HG02642 (cell line): ENCODE results near the gene MDGA2.

ENCODE experiments used
- ATAC-seq: cut with Tn5 transposase; IDR thresholded peaks from one replicate; pipeline ENCODE4 v1.9.1; 2021; ENCODE audit warnings: mild to moderate bottlenecking; ENCODE audit not compliant: unreplicated experiment, poor library complexity

MDGA2 gene

DNA sequence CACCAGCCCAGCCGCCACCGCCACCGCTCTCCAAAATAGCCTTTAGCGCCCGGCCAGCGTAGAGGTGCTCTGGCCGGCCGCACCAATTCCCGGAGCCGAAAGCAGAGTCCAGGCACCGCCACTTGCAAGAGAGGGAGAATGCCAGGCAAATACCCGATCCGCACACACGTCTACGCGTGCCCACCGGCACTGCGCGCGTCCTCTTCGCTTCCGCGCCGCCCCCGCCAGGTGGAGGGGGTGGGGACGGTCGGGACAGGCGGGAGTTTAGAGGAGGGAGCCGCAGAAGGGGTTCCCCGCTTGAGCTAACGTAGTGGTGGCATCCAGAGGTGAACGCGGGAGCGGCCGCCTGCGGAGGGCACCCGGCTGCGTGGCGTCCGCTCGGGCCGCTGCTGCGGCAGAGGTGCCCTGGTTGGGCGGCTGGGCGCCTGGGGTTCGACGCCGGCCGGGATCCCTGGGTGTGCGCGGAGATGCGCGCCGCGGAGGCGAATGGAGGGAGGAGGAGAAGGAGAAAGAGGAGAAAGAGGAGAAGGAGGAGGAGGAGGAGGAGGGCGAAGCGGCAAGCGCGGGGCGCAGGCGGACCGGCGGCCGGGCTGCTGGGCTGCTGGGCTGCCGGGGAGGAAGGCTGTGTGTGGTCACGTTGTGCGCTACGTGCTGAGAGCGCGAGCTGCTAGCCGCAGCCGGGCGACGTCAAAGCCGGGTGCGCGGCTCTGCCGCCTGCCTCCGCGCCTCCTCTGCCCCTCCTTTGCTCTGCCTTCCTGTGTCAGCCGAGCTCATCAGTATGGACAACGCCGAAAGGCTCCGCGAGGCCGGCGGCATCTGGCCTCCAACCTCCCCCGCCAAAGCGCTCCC, at the start of gene MDGA2:
TSS of gene MDGA2 (minus strand) at position 140 of the 849 bp plus-strand sequence.
- no peak for ATAC-seq

DNA sequence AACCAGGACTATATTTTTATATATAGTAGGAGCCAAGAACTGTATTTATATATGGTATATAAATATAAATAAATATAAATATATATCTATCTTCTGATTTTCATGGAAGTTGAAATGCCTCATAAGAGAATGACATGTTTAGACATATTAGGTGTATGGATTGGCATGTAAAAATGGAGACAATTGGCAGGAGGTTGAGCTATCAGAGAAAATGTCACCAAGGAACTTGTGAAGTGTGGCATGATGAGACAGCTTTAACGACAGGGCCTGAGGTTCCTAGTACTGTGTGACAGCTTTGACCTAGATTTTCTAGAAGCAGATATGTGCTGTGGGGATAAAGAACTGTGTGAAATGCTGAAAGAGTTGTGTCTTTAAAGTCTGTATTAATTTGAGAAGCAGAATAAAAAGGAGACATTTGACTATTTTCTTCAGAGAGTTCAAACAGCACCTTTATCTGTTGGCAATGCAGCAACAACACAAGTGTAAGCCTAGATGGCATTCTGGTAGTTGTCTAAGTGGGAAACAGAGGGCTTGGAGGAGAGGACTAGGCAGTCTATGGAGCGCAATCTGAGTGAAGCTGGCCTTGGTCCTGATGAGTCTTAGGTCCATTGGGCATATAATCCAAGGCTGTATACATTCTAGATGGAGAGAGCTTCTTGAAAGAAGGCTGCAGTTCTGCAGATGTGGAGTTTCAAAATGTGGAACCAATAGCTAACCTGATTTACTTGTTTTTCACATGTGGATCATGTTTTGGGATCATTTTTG, 47.7 kb upstream of the MDGA2 start:
- no peak for ATAC-seq

DNA sequence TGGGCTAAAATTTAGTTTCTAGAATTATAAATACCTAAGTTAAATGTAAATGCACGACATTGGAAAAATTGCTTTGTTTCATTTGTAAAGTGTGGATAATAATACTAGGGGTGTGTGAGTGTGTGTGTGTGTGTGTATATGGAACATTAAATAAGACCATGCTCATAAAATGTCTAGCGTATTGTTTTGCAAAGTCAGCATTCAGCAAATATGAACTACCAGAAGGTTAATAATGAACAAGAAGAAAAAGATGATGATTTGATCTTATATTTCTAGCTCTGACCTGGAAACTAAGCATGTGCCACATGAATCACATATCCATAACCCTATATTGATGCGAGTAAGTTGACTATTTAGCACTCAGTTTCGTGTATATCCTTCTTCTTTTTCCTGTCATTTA, 44.9 kb upstream of the MDGA2 start:
- no peak for ATAC-seq

DNA sequence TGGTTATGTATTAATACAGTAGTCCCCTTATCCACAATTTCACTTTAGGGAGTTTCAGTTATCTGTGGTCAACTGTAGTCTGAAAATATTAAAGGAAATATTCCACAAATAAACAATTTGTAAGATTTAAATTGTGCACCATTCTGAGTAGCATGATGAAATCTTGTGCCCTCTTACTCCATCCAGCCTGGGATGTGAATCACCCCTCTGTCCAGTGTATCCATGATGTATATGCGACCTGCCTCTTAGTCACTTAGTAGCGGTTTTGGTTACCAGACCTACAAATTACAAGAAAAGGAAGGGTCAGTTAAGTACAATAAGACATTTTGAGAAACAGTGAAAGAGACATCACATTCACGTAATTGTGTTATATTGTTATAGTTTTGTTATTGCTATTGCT, 39.9 kb upstream of the MDGA2 start:
- no peak for ATAC-seq

DNA sequence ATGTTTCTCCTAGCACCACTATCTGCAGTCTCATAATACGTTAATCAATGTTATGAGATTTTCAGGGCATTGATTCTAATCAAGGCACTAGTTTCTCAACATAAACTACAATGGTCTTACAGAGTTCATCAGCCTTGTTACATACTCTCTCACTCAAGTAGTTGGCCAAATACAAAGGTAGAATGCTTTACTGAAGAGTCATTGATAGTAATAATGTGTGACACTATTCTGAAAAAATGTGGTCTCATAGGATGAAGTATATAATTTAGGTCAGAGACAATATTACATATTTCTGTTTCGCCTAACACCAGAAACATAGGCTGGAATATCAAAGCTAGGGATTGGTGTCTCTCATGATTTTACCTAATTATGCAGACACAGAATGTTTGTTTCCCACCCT, 35.2 kb upstream of the MDGA2 start:
- no peak for ATAC-seq

DNA sequence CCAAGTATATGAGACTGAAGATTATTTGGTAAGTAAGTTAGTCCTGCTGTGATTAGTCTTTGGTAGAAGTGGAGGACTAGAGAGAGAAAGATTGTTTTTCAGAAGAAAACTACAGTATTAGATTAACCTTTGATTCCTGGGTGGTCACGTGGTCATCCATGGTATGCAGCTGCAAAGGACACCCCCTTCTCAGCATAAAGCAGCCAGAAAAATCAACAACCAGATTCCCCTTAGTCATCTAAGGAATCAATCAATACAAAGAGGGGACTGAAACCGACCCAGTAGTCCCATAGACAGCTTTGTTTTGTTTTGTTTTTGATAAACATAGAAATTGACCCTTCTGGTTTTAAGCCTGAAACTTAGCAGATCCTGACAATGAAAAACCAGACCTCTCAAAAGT, 30.3 kb upstream of the MDGA2 start:
- ATAC-seq: no peak

DNA sequence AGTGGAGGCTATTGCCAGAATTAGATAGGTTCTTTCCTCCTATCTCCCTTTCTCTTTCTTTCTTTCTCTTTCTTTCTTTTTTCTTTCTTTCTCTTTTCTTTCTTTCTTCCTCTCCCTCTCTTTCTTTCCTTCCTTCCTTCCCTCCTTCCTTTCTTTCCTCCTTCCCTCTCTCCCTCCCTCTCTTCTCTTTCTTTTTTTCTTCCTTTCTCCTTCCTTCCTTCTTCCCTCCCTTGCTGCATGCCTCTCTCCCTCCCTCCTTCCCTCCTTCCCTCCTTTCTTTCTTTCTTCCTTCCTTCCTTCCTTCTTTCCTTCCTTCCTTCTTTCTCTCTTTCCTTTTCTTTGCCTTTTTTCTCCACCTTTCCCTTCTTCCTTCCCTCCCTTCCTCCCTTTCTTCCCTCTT, 16.4 kb upstream of the MDGA2 start:
- ATAC-seq: no peak

DNA sequence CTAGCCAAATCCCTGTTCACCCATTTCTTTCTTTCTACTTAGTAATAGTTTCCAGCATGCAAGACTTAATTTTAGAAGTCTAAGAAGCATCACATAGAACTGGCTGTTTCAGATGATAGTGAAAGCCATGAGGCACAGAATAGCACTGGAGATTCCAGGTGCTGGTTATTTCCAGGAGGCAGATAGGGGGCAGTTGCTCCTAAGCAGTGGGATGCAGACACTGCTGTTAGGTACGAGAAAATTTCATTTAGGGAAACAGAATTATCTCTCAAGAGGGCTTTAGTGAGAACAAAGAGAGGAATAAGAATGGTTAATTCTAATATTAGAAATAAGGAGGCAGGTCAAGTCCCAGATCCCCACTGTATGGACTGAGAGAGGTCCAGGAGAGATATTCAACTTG, 3.6 kb upstream of the MDGA2 start:
- no peak for ATAC-seq

DNA sequence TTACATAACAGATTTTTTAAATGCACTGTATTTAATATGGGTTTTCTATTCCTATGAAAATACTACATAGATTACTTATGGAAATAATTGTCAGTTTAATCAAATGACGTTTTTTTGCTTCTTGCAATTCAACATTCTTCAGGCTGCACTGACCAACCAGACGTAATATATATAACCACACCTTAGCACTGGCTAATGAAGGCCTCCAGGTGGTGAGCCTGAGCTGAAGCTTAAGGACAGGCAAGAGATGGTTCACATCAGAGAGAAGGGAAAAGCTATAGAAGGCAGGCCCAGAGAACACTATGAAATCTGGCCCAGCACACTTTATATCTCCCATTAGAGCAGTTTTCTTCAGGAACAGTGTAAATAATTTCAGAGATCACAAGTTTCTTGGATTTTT, 2.8 kb upstream of the MDGA2 start:
- ATAC-seq: no peak

DNA sequence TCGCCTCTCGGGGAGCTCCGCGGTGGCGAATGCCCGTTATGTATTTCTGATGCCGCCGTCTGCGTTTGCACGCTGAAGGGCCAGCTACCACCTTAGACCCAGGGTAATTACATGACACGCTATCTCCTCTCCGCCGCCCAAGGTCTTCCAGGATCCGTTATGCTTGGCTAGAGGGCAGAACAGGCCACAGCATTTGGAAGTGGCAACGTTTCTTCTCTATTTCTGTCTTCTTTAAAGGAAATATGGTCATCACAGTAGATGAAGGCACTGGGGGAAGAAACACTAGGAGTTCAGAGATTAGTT, 861 bp upstream of the MDGA2 start:
- ATAC-seq: no peak

DNA sequence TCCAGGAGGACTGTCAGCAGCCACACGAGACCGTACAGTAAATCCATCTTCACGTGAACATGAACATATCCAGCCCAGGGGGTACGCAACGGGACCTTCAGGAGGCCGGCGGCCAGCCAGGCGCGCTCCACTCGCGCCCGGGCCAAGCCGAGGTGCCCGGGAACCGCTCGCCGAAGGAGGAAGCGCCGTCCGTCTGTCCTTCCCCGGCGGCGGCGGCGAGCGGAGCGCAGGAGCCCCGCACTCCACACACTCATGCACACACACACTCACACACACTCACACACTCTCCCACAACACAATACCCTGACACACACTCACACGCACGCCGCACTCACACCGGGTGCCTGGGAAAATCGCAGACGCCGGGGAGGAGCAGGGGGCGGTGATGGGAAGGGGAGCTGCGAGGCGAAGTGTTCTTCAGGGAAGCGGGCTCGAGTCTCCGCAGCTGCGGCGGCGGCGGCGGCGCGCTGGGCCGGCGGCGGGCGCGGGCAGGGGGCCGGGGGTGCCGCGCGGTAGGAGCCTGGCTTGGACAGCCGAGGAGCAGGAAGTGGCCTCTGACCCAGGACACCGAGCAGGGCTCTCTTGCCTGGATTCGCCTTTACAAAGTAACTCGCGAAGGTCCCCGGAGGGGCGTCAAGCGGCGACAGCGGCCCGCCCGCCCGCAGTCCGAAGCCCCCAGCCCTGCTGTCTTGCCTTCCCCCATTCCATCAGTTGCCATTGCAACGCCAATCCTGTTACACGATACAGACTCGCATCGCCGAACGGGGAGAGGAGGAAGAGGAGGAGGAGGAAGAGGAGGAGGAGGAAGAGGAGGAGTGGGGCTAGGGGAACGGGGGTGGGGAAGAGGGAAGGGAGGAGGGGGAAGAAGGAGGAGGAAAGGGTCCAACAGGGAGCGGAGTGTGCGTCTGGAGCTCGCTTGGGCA, 601 bp downstream of the MDGA2 start:
- ATAC-seq: no peak

DNA sequence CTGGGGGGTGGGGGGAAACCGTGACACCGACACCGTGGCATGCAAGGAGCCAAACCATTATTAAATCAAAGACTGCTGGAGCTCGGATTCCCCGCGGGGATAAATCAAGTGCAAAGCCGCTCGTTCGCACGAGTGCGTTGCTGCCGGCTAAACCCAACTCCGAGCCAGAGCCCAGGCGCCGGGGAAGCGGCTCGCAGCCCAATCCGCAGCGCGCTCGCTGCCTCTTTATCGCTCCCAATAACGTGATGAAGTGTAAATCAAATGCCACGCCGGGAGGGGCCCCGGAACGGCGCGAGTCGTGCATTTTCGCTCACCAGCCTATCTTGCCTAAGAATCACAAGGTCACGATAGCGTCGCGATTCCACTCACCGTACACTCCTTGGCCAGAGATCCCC, 1.3 kb downstream of the MDGA2 start:
- no peak for ATAC-seq

DNA sequence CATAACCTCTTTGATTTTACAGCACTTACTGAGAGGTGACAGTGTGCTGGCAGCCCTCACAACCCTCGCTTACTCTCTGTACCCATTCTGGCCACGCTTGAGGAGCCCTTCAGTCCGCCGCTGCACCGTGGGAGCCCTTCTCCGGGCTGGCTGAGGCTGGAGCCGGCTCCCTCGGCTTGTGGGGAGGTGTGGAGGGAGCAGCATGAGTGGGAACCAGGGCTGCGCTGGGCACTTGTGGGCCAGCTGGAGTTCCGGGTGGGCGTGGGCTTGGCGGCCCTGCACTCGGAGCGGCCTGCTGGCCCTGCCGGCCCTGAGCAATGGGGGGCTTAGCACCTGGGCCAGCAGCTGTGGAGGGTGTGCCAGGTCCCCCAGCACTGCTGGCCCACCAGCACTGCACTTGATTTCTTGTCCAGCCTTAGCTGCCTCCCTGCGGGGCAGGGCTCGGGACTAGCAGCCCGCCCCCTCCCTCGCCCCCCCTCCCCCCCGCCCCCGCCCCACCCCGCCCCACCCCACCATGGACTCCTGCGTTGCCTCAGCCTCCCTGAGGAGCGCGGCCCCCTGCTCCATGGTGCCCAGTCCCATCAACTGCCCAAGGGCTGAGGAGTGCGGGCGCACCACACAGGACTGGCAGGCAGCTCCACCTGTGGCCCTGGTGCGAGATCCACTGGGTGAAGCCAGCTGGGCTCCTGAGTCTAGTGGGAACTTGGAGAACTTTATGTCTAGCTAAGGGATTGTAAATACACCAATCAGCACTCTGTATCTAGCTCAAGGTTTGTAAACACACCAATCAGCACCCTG, 9.9 kb downstream of the MDGA2 start:
- no peak for ATAC-seq

DNA sequence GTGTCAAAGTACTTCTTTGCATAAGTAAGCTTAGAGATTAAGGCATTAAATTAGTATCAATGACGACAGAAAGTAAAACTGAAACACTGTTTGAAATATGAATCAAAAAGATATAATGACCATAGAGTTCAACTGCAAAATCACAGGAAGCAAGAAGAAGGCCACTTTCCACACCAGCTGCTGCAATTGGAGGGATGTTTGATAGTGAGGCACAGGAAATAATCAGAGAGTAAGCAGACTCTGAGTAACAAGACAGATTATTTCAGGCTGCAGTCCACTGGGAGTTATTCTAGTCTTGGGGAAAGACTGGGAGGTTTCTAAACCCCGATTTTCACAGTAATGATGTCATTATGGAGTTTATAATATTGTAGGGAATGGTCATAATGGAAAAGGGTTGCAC, 12.9 kb downstream of the MDGA2 start:
- no peak for ATAC-seq

DNA sequence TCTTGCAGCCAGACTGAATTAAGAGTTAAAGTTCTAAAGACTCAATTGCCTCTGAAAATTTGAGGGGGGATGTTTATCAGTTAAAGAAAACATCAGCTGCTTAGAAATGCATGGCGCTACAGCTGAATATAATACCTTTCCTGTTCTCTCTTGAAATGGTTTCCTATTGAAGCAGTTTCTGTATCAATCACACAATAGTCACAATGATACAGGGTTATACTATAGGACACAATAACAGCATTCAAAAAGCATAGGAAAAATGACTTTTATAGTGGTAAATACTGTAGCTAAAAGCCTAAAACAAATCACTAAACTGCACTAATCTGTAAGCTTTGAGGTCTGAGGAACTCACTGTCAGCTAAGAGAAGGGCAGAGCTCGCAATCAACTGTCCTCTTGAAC, 15.2 kb downstream of the MDGA2 start:
- no peak for ATAC-seq

DNA sequence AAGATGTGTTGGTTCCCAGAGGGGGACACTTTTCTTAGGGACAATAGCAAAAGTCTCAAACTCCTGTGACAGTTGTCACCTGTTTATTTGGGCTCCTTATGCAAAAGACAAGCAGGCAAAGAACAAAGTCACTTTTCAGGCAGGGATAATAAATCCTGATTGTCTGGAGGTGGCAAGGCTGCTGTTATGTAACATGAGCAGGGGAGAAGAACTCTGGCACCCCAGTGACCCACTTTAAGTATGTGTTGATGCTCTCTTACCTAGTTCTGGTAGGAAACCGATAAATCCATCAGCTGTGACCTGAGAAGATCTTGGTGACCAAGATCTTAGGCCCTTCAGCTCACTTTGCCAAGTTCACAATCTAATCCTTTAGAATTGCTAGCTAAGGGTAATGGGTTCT, 17.4 kb downstream of the MDGA2 start:
- ATAC-seq: no peak

DNA sequence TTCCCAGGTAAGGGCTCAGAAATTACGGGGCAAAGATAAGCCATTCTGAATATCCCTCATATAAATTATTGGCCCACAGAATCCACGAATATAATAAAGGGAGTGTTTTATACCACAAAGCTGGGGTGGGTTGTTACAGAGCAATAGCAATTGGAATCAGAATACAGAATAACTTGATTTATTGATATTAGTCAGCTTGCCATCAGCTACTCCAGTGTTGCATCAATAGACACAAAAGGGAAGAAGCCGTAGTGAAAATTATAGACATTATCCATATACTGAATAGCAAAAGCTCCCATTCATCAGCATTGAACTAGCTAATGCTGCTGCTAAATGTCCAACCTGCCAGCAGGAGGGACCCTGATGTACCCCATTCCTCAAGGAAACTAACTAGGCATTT, 18.3 kb downstream of the MDGA2 start:
- ATAC-seq: no peak

DNA sequence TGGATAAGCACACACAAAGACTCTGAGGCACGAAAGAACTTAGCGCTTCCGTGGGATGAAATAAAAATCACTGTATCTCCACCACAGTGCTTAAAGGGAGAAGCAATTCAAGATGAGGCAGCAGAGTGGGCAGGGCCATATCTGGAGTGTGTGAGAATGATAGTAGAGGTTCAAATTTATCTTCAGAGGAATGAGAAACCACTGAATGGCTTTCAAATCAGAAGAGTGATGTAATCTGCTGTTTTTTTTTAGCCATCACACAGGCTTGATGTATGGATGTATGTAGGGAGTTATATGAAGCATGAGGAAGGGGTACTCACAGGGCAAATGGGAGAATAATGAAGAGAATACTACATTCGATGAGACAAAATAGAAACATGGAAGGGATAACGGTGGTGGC, 24.1 kb downstream of the MDGA2 start:
- no peak for ATAC-seq

DNA sequence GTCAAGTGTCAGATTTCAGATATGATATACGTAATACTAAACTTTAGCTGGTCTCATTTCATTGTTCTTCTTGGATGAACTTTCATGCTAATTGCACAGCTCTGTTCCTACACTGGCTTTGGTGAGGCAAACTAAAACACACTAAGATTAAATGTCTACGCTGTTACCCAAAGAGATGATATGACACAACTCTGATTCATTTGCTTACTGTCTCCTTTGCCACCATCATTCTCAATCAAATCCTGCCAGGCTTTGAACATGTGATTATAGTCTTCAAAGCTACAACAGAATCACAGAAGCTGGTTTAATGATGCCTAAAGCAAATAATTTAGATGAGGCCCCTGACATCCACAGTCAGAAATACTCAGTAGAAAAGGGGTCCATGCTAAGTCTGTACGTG, 37.7 kb downstream of the MDGA2 start:
- ATAC-seq: no peak
